ENCODE measurements around the gene MAP3K5. TPM values are rescaled to one million over a fixed set of nuclear protein-coding genes. Genes with fewer than 3 reads are reported as not detected.
A peak's percentile ranks its signal among the peaks of the same experiment; 100 is the strongest.

MAP3K5 gene
- total and polyA plus RNA-seq, 9 of the 15 experiments (the other 6 are each of a cell fraction or from before 2014, with no cell fraction given): 2.2 to 13.0 (median 9.9) TPM

DNA sequence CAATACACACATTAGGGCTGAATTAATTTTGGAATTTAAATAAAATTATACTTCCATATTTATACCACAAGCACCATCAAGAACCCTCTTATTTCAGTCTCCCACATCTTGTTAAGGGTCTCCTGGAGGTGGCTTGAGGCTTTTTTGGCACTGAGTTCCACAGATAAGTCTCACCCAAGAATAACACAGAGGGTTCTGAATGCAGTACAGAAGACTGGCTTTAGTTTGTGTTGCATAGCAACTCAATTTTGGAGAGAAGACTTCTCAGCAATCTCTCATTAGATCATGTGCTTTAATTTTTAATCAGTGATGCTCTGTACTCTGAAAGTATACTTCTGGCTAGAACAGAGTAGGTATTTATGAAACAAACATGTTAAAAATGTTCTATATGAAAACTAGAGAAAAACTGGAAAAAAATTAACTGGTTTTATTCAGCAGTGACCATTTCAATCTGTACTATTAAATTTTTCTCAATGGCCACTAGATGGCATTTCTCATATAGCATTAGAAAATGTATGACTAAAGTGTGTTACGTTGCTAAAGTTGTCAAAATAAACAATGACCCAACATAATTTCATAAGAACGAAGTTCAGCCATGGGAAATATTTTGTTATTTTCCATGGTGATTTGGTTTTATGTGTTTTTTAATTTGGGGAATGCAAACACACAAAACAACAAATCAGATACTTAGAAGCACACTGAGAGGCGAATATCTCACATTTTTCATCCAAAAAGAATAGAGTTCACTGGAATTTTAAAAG, 209.4 kb downstream of the MAP3K5 start (continued):
- TF ChIP-seq ZBTB8A (IDR thresholded peaks at IDR 0.05; ENCODE audit: partially characterized antibody) (no peak), SUPT5H (IDR thresholded peaks at IDR 0.05) (no peak), TAF15 (IDR thresholded peaks at IDR 0.05; ENCODE audit: low read depth, low read length) (no peak), GATAD2B (IDR thresholded peaks at IDR 0.05; ENCODE audit: borderline replicate concordance) (peak; percentile 33; the same call in 1 of the 2 replicates), ZNF764 (CRISPR knock-in tag; IDR thresholded peaks at IDR 0.05; ENCODE audit: low read depth) (no peak), ARID1B (IDR thresholded peaks at IDR 0.05) (no peak), C11orf30 (IDR thresholded peaks at IDR 0.05; ENCODE audit: low read depth) (0 out of 2 replicates have a peak, but pooled peaks have one; percentile 33), RAD21 (CRISPR knock-in tag; conservative IDR thresholded peaks at IDR 0.05 in 1 of 2, IDR thresholded peaks at IDR 0.05 in 1 of 2) (peak; percentile 55 to 72), MAFG (tag; conservative IDR thresholded peaks at IDR 0.05) (peak; percentile 46)
- TF ChIP-seq, protein P1, sequence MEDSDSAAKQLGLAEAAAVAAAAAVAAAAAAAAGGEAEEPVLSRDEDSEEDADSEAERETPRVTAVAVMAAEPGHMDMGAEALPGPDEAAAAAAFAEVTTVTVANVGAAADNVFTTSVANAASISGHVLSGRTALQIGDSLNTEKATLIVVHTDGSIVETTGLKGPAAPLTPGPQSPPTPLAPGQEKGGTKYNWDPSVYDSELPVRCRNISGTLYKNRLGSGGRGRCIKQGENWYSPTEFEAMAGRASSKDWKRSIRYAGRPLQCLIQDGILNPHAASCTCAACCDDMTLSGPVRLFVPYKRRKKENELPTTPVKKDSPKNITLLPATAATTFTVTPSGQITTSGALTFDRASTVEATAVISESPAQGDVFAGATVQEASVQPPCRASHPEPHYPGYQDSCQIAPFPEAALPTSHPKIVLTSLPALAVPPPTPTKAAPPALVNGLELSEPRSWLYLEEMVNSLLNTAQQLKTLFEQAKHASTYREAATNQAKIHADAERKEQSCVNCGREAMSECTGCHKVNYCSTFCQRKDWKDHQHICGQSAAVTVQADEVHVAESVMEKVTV (CRISPR knock-in tag; IDR thresholded peaks at IDR 0.05): peak; percentile 30; the same call in 1 of the 2 replicates
